GM18498 (cell line): ENCODE results near the gene SPATA31C1.
"Not testable (repeated sequence)": the region's sequence is repeated elsewhere in the genome, so short reads cannot be mapped to it uniquely, and the experiment has no call there.

Source experiments
- ATAC-seq: cut with Tn5 transposase; IDR thresholded peaks from one replicate; pipeline ENCODE4 v1.9.1; 2021; ENCODE audit warnings: mild to moderate bottlenecking, moderate library complexity; ENCODE audit not compliant: unreplicated experiment

SPATA31C1 gene

DNA sequence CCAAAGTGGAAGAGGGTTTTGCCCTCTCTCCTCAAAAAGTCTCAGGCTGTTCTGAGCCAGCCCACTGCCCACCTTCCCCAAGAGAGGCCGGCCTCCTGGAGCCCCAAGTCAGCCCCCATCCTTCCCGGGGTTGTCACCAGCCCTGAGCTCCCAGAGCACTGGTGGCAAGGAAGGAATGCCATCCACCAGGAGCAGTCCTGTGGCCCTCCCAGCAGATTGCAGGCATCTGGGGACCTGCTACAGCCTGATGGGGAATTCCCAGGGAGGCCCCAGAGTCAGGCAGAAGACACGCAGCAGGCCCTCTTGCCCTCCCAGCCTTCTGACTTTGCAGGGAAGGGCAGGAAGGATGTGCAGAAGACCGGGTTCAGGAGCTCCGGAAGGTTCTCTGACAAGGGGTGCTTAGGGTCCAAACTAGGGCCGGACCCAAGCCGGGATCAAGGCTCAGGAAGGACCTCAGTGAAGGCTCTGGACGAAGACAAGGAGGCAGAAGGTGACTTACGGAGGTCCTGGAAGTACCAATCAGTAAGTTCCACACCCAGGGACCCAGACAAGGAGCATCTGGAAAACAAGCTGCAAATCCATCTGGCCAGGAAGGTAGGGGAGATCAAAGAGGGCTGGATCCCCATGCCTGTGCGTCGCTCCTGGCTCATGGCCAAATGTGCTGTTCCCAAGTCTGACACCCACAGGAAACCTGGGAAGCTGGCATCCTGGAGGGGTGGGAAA is 31.4 kb upstream of the SPATA31C1 start:
- no peak for ATAC-seq

DNA sequence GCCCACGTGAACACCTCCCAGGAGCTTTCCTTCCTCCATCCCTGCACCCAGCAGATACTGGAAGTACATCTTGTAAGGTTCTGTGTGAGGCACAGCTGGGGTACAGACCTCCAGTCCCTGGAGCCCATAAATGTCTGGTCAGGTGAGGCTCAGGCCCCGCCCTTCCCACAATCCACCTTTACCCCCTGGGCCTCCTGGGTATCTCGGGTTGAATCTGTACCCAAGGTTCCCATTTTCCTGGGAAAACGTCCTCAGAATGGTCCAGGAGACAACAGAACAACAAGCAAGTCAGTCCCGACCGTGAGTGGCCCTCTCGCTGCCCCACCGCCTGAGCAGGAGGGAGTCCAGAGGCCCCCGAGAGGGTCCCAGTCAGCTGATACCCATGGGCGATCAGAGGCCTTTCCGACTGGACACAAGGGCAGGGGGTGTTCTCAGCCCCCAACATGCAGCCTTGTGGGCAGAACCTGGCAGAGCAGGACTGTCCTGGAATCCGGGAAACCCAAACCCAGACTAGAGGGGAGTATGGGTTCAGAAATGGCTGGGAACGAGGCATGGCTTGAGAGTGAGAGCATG is 30.7 kb upstream of the SPATA31C1 start:
- no peak for ATAC-seq

DNA sequence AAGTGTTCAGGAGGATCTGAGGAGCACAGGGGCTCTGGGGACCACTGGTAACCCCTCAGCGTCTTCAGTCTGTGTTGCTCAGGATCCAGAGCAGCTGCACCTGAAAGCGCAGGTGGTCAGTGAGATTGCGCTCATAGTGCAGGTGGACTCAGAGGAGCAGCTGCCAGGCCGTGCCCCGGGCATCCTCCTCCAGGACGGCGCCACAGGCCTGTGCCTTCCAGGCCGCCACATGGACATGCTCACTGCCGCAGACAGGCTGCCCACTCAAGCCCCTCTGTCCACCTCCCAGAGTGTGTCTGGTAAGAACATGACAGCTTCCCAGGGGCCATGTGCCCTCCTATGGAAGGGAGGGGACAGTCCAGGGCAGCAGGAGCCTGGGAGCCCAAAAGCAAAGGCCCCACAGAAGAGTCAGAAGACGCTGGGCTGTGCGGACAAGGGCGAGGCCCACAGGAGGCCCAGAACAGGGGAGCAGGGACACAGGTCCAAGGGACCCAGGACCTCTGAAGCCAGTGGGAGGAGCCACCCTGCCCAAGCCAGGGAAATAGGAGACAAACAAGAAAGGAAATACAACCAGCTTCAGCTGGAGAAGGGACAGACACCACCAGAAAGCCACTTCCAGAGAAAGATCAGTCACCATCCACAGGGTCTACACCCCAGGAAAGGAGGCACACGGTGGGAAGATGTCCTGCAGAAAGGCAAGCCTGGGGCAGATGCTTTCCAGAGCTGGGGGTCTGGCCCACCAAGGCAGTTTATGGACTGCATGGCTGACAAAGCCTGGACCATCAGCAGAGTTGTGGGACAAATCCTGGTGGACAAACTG is 29.9 kb upstream of the SPATA31C1 start:
- no peak for ATAC-seq

DNA sequence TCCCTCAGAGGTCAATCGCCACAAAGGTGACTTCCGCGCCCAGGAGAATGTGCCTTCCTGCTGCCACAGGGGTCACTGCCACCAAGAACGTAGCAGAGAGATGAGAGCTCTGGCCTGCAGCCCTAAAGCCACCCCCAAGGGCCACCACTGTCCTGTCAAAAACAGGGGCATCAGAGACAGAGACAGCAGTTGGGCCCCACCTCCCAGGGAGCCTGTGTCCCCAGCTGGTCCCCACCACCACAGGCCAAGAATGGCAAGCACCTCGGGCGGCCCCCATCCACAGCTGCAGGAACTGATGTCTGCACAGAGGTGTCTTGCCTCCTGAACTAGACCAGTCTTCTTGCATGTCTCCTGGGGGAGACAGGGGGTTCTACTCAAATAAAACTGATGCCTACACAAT is 29.3 kb upstream of the SPATA31C1 start:
- no peak for ATAC-seq

DNA sequence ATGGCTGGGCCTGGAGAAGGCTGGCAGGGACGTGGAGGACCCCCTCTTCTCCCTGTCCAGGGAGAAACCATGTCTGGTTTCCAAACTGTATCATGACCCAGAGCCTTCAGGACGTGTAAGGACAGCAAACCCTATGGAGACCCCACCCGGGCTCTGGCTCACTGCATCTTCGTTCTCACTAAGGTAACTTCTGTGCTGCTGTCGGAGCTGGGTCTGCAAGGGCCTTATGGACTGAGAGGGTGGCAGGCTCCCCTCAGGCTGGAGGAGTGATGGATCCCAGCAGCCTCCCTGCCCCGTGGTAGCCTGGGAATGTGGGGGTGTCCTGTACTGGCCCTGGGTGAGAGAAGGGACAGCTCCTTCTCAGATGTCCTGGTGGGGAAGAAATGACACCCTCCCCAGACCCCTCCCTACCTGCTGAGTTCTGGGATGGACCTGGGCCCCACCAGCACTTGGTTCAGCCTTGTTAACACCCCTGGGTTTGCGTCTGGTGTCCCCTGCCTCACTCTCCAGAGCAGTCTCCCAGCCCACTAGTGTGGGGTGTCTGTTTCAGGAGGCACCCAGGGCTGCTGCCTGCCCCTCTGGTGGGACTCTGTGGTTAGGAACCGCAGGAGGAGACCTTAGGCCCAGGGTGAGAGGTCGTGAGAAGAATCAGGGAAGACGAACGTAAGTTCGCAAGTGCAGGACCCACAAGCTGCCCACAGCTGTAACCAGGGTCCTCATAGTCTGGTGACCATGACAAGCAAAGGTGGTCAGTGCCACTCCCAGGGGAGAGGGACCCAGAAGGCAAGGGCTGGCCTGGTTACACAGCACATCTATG is 28.5 kb upstream of the SPATA31C1 start:
- no peak for ATAC-seq

DNA sequence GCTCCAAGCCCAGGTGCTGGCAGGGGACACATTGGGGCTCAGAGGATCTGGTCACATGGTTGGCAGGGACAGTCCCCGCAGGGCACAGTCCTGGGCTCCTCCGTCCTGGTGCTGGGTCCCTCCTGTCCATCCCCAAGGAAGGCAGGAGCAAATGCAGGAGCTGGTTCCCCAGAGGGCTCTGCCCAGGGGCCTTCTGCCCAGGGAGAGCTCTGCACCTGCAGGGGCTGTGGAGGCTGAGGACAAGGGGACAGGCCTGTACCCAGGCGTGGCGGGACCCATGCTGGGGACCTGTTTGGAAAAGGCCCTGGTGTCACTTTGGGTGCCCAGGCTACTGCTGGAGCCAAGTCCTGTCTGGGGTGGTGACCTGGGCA is 27.9 kb upstream of the SPATA31C1 start:
- ATAC-seq: no peak

DNA sequence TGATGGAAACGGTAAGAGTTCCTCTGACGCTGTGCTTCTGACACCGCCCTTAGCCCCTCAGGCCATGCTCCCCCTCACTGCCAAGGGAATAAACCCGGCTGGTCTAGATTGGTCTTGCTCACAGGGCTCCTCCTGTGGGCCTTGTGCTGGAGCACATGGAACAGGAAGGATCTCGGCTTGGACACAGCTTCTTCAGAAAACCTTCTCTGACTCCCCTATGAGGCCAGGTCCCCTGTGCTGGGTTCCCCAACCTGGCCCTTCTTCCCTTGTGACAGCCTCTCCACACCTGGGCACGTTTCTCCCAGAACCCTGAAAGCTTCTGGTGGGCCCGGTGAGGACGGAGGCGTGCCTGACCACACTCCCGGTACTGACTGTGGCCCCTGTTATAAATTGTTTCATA is 26.9 kb upstream of the SPATA31C1 start:
- no peak for ATAC-seq

DNA sequence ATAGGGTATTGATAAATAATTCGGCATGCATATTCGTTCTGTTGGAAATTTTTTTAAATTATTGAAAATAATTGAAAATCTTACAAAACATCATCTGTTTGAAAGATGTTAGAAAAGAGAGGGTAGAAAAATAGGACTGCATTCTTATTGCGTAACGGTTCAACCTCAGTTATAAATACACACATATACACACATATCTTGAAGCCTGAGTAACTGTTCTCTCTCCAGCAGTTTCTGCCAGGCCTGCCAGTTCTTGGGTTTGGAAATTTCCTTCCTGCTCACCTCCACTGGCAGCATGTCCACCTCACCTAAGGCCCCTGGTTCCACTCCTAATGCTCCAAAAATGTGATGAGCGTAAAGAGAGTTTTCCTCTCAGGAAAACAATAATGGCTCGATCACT is 26.0 kb upstream of the SPATA31C1 start:
- ATAC-seq: no peak

DNA sequence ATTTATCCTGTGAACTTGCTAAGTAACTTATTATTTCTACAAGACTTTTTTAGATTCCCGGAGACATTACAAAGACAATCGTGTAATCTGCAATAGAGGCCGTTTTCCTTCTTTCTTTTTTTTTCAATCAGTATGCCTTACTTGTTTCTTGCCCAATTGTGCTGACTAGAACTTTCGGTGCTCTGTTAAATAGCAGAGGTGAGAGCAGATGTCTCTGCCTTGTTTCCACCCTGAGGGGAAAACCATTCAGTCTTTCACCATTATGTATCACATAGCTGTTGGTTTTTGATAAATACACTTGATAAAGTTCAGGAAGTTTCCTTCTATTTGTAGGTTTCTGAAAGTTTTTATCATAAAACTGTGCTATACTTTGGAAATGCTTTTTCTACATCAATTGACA is 24.8 kb upstream of the SPATA31C1 start:
- no peak for ATAC-seq

DNA sequence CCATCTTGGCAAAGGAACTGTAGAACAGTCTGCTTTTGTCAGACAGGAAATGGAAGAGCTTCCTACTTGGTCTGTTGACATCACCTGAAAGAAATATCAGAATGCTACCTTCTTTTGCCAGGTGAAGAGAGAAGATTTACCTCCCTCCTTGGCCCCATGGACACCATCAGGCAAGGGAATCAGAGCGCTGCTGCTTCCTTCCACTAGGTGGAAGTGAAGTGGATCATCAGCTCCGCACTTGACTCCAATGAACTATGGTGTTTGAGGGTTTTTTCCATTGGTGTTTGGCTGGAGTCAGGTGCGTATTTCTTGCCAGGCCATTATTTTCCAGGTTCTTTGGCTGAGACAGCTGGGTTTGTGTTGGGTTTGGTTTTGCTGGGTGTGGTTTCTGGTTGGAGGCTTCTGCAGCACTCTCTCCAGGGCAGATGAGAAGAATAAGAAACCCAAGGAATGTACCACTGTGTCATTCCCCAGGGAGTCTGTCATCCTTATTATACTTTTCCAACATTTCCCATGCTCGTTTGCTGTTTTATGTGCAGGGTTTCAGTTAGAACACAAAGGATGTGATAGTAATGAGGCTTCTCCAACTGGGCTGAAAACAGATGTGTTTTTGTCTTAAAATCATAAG is 22.6 kb upstream of the SPATA31C1 start:
- no peak for ATAC-seq

DNA sequence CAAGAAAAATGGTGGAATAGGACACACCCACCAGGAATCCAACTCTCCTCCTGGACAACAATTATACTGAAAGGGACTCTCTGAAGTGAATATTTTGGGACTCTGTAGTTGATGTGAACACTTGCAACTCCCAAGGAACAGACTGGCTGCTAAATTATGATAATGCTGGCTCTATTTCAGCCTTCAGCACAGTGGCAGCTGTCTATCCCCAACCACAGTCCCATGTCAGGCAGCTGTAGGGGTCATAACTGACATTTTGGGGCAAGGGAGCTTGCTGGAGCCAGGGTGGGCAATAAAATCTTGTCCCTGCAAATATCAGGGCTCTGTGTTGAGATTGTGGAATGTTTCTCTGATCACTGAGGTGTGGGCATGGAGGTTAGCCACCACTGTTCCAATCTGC is 20.9 kb upstream of the SPATA31C1 start:
- no peak for ATAC-seq

DNA sequence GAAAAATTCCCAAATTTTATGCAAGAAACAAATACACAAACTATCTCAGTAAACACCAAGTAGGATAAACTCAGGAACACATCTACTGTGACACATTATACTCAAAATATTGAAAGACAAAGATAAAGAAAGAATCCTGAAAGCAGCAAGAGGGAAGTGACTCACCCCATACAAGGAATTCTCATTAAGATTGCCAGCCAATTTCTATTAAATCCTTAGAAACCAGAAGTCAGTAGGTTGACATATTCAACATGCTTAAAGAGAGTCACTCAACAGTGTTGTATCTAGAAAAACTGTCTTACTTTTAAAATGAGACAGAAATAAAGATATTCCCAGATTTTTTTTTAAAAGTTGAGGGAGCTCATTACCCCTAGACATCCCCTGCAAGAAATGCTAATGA is 19.6 kb upstream of the SPATA31C1 start:
- no peak for ATAC-seq

DNA sequence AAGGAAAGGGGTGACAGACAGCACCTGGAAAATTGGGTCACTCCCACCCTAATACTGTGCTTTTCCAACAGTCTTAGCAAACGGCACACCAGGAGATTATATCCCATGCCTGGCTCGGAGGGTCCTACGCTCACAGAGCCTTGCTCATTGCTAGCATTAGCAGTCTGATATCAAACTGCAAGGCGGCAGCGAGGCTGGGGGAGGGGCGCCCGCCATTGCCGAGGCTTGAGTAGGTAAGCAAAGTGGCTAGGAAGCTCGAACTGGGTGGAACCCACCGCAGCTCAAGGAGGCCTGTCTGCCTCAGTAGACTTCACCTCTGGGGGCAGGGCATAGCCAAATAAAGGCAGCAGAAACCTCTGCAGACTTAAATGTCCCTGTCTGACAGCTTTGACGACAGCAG is 15.4 kb upstream of the SPATA31C1 start:
- ATAC-seq: not testable (repeated sequence)

DNA sequence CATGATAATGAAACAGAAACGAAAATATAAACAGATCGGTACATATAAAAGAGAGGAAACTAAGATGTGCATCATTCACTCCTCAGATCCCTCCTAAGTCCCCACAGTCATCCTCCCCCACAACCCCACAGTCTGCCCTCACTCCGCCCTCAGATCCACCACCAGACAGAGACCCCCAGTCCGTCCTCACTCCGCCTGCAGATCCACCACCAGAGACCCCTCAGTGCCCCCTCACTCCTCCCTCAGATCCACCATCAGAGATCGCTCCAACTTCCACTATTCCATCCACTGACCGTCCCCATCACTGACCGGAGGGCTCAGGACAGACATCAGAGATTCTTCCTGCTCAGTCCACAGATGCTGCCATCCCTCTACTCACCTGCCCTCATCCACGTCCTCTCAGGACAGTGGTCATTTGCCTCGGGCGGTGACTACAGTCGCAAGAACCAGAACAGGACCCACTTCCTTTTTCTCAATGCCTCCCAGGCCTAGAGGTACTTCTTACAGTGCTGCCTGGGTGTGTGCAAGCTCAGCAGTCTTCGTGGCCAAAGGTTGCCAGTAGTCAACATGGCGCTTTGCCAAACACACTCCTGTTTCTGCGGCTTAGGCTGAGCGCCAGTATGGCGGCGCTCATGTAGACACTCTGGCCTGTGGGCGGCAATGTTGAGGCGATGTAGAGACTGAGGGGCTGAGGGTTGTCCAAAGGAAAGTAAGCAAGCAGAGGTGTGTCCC is 8.3 kb upstream of the SPATA31C1 start:
- ATAC-seq: no peak

DNA sequence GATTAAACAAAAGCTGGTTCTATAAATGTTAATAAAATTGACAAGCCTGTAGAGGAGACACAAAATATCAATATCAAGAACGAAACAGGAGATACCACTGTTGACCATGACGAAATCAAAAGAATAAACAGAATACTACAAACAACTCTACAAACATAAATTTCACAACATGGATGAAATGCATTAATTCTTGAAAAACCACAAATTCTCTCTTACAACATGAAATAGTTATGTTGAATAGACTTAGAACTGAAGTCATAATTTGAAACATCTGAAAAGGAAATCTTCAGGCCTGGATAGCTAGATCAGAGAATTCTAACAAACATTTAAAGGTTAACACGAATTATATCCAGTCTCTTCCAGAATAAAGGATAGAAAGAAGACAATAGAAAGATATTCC is 6.9 kb upstream of the SPATA31C1 start:
- no peak for ATAC-seq

DNA sequence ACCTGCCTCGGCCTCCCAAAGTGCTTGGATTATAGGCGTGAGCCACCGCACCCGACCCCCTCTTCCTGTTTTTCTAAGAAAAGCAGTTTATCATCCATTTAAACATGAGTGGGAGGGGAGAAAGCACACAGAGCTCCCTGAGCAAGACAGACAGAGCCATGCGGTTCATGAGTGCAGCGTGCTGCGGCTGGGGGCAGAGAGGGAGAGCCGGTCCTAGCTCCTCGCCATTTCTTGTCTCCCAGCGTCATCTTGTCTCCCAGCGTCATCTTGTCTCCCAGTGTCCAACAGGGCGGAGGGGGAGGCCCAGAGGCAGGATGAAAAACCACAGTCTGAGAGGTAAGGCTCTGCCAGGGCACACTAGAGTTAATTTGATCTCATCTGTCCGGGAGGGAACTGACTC is 1.3 kb downstream of the SPATA31C1 start:
- ATAC-seq: not testable (repeated sequence)

DNA sequence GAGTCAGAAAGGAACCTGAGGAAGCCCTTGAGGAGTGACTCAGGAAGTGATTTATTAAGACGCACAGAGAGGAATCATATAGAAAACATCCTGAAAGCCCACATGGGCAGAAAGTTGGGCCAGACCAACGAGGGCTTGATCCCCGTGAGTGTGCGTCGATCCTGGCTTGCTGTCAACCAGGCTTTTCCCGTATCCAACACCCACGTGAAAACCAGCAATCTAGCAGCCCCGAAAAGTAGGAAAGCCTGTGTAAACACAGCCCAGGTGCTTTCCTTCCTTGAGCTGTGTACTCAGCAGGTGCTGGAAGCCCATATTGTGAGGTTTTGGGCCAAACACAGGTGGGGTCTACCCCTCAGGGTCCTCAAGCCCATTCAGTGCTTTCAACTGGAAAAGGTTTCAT is 3.8 kb downstream of the SPATA31C1 start:
- ATAC-seq: not testable (repeated sequence)

DNA sequence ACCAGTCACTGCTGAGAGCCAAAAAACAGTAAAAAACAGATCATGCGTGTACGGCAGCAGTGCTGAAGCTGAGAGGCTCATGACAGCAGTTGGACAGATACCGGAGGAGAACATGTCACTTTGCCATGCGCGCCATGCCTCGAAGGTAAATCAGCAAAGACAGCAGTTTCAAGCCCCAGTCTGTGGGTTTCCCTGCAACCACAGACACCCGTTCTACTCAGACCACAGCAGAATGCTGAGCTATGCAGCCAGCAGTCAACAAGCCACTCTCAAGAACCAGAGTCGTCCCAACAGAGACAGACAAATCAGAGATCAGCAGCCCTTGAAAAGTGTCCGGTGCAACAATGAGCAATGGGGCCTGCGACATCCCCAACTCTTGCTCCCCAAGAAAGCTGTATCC is 5.2 kb downstream of the SPATA31C1 start:
- ATAC-seq: not testable (repeated sequence)

DNA sequence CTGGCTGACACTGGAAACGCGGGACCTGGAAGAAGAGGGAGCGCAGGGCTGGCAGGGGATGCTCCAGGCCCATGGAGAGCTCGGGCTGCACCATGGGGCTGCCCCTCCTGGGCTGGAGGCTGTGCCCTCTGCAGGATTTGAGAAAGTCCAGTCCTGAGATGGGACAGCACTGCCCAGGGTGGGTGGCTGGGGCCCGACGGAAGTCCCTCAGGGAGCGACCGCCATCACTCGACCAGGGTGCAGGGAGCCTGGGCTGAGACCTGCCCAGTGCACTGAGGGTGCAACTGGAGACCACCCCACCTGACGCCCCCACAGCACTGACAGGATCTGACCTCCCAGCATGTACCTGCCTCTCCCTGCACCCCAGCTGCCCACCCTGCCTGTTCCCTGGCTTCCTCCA is 7.1 kb downstream of the SPATA31C1 start:
- not testable (repeated sequence) for ATAC-seq

DNA sequence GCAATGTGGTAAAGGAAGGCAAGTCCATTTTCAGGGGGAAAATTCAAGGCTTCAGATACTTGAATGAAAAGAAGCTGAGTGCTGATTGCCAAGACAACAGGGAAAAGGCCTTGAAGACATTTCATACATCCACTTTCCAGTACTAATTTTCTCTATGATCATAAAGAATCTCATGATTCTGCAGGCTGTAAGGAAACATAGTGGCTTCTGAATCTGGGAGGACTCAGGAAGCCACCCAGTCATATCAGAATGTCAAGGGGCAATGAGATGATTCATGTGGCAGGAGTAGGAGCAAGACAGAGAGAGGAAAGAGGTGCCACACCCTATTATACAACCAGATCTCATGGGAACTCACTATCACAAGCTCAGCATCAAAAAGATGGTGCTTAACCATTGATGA is 11.4 kb downstream of the SPATA31C1 start:
- not testable (repeated sequence) for ATAC-seq
